ENCODE results near the gene OSBPL5. TPM values are rescaled to one million over a fixed set of nuclear protein-coding genes. Genes with fewer than 3 reads are reported as not detected.
A peak's percentile ranks its signal among the peaks of the same experiment; 100 is the strongest.

OSBPL5 gene, protein sequence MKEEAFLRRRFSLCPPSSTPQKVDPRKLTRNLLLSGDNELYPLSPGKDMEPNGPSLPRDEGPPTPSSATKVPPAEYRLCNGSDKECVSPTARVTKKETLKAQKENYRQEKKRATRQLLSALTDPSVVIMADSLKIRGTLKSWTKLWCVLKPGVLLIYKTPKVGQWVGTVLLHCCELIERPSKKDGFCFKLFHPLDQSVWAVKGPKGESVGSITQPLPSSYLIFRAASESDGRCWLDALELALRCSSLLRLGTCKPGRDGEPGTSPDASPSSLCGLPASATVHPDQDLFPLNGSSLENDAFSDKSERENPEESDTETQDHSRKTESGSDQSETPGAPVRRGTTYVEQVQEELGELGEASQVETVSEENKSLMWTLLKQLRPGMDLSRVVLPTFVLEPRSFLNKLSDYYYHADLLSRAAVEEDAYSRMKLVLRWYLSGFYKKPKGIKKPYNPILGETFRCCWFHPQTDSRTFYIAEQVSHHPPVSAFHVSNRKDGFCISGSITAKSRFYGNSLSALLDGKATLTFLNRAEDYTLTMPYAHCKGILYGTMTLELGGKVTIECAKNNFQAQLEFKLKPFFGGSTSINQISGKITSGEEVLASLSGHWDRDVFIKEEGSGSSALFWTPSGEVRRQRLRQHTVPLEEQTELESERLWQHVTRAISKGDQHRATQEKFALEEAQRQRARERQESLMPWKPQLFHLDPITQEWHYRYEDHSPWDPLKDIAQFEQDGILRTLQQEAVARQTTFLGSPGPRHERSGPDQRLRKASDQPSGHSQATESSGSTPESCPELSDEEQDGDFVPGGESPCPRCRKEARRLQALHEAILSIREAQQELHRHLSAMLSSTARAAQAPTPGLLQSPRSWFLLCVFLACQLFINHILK
- total RNA-seq: 10 to 100 TPM in 3 of 4 donors, 1 to 10 TPM in 1; 9.2 to 18.5 (median 14.0) TPM

DNA sequence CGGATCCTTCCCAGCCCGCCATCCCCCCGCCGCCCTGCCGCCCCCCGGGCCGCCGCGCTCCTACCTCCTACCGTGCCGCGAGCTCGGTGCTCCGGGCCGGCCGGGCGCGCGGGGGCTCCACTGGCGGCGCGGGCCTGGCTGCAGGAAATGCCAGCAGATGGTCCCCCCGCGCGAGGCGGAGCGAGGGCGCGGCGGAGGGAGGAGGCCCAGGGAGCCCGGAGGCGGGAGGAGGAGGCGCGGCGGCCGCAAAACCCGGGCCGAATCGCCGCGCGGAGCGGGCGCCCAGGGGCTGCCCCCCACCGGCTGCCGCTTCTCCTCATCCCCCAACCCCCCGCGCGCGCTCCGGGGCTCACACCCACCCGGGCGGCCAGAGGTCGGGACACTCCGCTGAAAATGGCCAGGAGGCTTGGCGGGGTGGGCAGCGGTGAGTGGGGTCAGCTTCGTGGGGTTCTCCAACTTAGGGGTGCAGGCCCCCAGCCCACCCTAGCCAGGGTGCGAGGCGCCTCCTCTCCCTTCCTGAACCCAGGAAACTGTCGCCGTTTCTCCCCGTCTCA is at the start of gene OSBPL5:
Gene OSBPL5, minus strand, starts transcription at position 159 of the 554 bp plus-strand sequence. CDS start 36,162 bp downstream, outside the sequence.
- H3K4me3 ChIP-seq: peak within 1 kb of the TSS; percentile 58 to 77 (median 66)
- H3K9me3 ChIP-seq: no peaks in the 10 kb centered on the region
- DNase-seq (peak in 1 of 2 donors; percentile 48), ATAC-seq (peak; percentile 14 to 30)
- in situ Hi-C loops (cut with MboI; ENCODE audit: low sequenced_read_pairs in 4 of 4): no loop called here
- TF ChIP-seq POLR2A (IDR thresholded peaks at IDR 0.05): peak; percentile 34 to 43
- TF ChIP-seq, protein P1, sequence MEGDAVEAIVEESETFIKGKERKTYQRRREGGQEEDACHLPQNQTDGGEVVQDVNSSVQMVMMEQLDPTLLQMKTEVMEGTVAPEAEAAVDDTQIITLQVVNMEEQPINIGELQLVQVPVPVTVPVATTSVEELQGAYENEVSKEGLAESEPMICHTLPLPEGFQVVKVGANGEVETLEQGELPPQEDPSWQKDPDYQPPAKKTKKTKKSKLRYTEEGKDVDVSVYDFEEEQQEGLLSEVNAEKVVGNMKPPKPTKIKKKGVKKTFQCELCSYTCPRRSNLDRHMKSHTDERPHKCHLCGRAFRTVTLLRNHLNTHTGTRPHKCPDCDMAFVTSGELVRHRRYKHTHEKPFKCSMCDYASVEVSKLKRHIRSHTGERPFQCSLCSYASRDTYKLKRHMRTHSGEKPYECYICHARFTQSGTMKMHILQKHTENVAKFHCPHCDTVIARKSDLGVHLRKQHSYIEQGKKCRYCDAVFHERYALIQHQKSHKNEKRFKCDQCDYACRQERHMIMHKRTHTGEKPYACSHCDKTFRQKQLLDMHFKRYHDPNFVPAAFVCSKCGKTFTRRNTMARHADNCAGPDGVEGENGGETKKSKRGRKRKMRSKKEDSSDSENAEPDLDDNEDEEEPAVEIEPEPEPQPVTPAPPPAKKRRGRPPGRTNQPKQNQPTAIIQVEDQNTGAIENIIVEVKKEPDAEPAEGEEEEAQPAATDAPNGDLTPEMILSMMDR (IDR thresholded peaks at IDR 0.05 in 4 of 5, conservative IDR thresholded peaks at IDR 0.05 in 1 of 5): peak in 2 of 5 experiments; percentile 12 to 16
- no peaks in the 10 kb centered on the region for H3K27me3 ChIP-seq
- peaks cover 61 to 69% of the 10 kb centered on the region in 2 donors for H3K4me1 ChIP-seq
- H3K36me3 ChIP-seq: no peaks in the 10 kb centered on the region
- H3K27ac ChIP-seq: peak within 1 kb of the TSS; percentile 67 to 81 (median 80)
- intact Hi-C loops (cut with DNase I; ENCODE audit: low total_unique reads): loop anchor here (1.0 to 5.0 kb wide), 3 partner anchors 40 to 280 kb away; partner anchors contain the start of genes CDKN1C and ZNF195

GRCh38 chr11:3214420-3214699 is 49.2 kb upstream of the OSBPL5 start:
- H3K4me3 ChIP-seq: no peak overlapping the region
- H3K36me3 ChIP-seq: no peaks in the 10 kb centered on the region
- DNase-seq: no peak
- H3K27me3 ChIP-seq: peaks cover 0 to 18% (median 8%) of the 10 kb centered on the region in 3 donors
- no peak for ATAC-seq
- H3K4me1 ChIP-seq: no peaks in the 10 kb centered on the region
- in situ Hi-C loops (cut with MboI; ENCODE audit: low sequenced_read_pairs in 4 of 4) (loop anchor here in 3 of 4 donors (5.0 to 10.0 kb wide), 2 partner anchors 100 to 102 kb away; no protein-coding TSS in a partner anchor), intact Hi-C loops (cut with DNase I; ENCODE audit: low total_unique reads) (no loop called here)
- TF ChIP-seq POLR2A (IDR thresholded peaks at IDR 0.05): no peak
- TF ChIP-seq, protein P1 (IDR thresholded peaks at IDR 0.05 in 4 of 5, conservative IDR thresholded peaks at IDR 0.05 in 1 of 5): no peak
- H3K9me3 ChIP-seq: peaks cover 0 to 4% (median 0%) of the 10 kb centered on the region in 3 donors
- no peak overlapping the region for H3K27ac ChIP-seq

- H3K4me1 ChIP-seq: no peaks in the 10 kb centered on the region
- no peaks in the 10 kb centered on the region for H3K36me3 ChIP-seq
- H3K4me3 ChIP-seq: no peak overlapping the region
- in situ Hi-C loops (cut with MboI; ENCODE audit: low sequenced_read_pairs in 4 of 4): loop anchor here in 3 of 4 donors (5.0 to 10.0 kb wide), 2 partner anchors 99 to 102 kb away; no protein-coding TSS in a partner anchor
- intact Hi-C loops (cut with DNase I; ENCODE audit: low total_unique reads): no loop called here
- no peak overlapping the region for H3K27ac ChIP-seq
- peaks cover 0 to 16% (median 8%) of the 10 kb centered on the region in 3 donors for H3K27me3 ChIP-seq
- no peak for ATAC-seq
- peaks cover 0 to 4% (median 0%) of the 10 kb centered on the region in 3 donors for H3K9me3 ChIP-seq
- DNase-seq: no peak
- TF ChIP-seq, protein P1 (IDR thresholded peaks at IDR 0.05 in 4 of 5, conservative IDR thresholded peaks at IDR 0.05 in 1 of 5): no peak
- TF ChIP-seq POLR2A (IDR thresholded peaks at IDR 0.05): no peak
Measured at GRCh38 chr11:3213659-3214419, 48.7 kb upstream of the OSBPL5 start.

DNA sequence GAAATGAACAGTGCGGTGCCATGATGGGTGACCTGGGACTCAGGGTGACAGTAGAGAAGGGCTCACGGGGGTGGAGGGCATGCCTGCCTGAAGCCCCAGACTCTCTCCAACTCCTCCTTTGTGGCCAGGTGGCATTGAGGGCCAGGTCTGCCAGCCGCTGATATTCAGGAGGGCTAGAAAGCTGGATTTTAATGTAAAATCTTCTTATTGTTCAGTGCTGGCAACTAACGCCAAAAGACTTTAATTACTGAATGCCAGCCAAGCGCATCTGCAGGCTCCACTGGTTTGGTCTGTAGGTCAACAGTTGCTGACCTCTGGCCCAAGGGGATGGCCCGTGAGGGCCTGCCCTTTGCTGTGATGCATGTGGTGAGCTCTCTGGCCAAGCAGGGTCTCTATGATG is 43.2 kb upstream of the OSBPL5 start:
- intact Hi-C loops (cut with DNase I; ENCODE audit: low total_unique reads): no loop called here
- Histone ChIP-seq H3K4me1 (no peaks in the 10 kb centered on the region), H3K4me3 (no peak overlapping the region), H3K27ac (no peak overlapping the region), H3K9me3 (peaks cover 0 to 4% (median 0%) of the 10 kb centered on the region in 3 donors), H3K27me3 (peaks cover 6 to 16% (median 8%) of the 10 kb centered on the region in 3 donors), H3K36me3 (no peaks in the 10 kb centered on the region)
- in situ Hi-C loops (cut with MboI; ENCODE audit: low sequenced_read_pairs in 4 of 4): no loop called here
- DNase-seq: no peak
- no peak for ATAC-seq
- no peak for TF ChIP-seq POLR2A (IDR thresholded peaks at IDR 0.05)
- TF ChIP-seq, protein P1 (IDR thresholded peaks at IDR 0.05 in 4 of 5, conservative IDR thresholded peaks at IDR 0.05 in 1 of 5): no peak

All from gastrocnemius medialis (tissue), 4 donors.